HG03103 (cell line): ENCODE measurements around the gene HOXB3.

Experiments
- ATAC-seq: cut with Tn5 transposase; IDR thresholded peaks from one replicate; pipeline ENCODE4 v1.9.1; 2021; ENCODE audit warnings: low read depth; ENCODE audit not compliant: unreplicated experiment

The HOXB3 gene

GRCh38 chr17:48571826-48572417 is 18.1 kb downstream of the HOXB3 start:
- no peak for ATAC-seq

DNA sequence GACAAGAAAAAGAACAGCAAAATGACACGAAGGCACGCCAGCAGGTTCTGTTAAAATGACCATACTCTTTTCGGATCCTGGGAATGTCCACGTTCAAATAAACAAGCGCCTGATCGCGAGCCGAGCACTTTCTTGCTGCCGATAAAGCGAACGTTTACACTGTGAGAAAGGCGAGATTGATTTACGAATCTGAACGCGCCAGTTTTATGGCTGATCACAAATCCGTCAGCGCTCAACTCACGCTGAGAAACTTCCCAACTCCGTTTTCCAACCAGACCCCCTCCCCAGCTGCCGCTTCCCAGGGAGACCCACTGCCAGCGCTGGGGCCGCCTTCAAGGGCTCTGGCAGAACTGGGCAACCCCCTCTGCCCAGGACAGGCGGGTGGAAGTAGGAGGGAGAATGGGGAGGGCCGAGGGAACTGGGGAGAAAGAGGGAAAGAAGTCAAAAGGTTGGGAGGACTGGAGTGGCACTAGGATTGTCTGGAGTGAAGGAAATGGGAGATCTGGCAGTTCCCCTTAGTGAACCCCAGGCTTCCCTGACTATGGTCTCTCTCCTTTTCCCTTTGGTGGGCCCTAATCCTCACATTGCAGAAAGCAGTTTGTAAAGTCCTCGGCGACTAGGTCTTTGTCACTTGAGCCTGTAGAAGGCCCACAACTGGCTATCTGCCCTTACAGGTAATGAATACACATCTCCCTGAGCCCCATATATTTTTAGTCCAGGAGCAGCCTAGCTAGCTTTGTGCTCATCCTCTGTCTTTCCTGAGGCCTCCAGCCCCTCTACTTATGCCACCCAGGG is 18.8 kb downstream of the HOXB3 start:
- ATAC-seq: no peak

- ATAC-seq: no peak
Measured at GRCh38 chr17:48570325-48571023, 19.6 kb downstream of the HOXB3 start.

DNA sequence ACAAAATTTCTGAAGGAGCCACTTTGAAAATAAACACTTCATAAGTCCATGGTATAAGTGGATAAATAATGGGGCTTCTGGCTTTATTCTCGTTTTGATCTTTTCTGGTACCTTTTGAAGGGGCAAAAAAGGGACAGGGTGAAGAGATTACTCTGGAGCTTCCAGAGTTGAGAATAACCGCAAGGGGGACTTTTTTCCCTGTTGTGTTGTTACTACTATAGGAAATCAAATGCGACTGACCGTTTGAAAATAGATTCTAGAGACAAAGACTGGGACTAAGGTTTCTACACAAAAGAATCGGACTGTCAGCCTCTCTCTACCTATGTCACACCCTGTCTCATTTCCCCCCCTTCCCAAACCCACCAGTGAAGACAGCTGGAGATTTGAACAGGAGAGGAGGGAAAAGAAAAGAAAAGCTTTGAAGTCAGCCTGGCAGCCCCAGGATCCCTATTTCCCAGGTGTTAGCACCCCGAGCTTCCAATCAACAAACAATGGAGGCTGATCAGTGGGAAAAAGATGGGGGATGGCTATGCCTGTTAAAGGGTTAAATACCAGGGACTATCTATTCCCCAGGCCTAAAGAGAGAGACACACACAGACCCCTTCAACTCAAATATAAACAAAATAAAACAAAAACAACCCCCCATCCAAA is 20.2 kb downstream of the HOXB3 start:
- no peak for ATAC-seq

- no peak for ATAC-seq
Measured at GRCh38 chr17:48569240-48569582, 20.8 kb downstream of the HOXB3 start.

GRCh38 chr17:48568499-48569239 is 21.4 kb downstream of the HOXB3 start:
- ATAC-seq: no peak

- ATAC-seq: no peak
Measured at GRCh38 chr17:48567646-48568354, 22.2 kb downstream of the HOXB3 start.

DNA sequence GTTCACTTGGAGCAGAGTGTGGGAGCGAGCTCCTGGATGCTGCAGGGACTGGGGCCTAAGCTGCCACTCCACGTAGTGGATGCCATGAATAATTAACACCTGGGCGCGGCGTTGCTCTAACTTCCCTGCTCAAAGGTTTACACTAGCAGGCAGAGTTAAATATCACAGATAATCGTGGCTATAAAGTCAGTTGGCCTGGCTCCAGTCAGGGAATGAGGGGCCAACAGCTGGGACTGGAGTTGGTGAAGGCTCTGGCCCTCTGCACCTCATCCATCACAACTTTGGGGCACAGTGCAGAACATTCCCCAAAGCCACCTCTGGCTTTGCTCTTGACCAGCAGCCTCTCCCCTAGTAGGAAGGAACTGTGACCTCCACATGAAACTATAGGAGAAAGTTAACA is 22.8 kb downstream of the HOXB3 start:
- ATAC-seq: no peak

GRCh38 chr17:48566717-48567116 is 23.3 kb downstream of the HOXB3 start:
- ATAC-seq: no peak

DNA sequence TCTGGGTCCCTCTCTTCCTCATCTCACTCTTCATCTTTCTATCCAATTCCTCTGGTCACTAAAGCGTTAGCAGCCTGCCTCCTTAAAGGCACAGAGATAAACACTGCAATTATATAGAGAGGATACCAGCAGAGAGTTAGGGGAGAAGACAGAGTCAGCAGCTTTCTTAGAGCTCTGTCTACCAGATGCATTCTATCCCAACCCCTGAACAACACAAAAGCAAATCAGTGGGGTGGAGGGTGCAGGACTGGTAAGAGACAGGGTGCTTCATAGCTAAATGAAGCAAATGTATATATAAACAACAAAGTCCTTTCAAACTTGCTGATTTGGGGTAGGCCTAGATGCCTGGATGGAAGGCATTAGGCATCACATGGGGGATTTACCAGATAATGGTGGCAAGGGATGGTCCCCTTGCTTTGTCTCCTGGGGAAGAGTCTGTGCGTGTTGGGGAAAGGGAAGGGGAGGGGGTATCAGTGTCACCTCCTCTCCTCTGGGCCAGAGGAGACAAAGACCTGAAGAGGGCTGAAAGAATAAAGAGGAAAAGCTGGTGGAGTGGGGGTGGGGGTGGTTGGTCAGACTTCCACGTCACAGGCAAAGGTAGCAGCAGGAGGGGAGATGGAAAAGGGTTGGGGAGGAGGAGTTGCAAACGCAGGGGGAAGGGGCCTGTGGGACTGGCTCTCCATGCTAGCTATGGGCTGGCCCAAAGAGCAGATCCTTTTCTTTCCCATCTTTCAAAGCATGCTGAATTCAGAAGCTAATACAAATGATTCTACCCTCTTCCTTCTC is 23.9 kb downstream of the HOXB3 start:
- no peak for ATAC-seq

- ATAC-seq: no peak
Measured at GRCh38 chr17:48565022-48565554, 25.0 kb downstream of the HOXB3 start.

GRCh38 chr17:48564188-48565021 is 25.6 kb downstream of the HOXB3 start:
- no peak for ATAC-seq

DNA sequence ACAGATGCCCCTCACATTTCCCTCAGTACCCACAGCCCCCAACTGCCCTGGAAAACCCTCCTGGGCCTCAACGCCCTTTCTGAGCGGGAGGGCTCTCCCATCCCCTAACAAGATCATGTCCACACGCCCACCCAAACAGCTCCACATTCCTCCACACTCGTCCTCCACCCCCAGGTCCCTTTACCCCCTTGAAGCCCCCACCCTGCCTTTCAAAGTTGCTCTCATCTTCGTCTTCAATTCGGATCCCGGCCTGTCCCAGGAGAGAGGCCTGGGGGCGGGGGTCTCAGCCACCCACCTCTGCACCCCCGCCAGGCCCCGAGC is 26.2 kb downstream of the HOXB3 start:
- no peak for ATAC-seq

DNA sequence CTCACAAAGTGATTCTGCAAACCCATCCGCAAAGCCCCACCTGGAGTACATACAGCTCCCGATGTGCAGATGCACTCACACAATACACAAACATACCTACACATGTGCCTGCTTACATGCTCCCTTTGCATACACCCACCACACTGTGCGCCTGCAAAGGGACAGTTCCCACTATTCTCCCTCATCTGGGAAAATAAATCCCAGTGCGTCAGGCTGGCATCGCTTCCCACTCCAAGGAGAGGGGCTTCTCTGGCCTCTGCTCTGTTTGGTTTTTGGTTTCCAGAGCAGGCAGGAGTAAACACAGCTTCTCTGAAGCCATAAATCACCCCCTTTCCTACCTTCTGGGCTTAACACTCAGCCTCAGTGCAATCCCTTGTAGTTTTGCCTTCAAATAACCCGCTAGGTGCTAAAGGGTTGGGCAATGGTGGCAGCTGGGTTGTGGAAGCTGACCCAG is 26.6 kb downstream of the HOXB3 start:
- no peak for ATAC-seq

GRCh38 chr17:48562934-48563333 is 27.1 kb downstream of the HOXB3 start:
- no peak for ATAC-seq

DNA sequence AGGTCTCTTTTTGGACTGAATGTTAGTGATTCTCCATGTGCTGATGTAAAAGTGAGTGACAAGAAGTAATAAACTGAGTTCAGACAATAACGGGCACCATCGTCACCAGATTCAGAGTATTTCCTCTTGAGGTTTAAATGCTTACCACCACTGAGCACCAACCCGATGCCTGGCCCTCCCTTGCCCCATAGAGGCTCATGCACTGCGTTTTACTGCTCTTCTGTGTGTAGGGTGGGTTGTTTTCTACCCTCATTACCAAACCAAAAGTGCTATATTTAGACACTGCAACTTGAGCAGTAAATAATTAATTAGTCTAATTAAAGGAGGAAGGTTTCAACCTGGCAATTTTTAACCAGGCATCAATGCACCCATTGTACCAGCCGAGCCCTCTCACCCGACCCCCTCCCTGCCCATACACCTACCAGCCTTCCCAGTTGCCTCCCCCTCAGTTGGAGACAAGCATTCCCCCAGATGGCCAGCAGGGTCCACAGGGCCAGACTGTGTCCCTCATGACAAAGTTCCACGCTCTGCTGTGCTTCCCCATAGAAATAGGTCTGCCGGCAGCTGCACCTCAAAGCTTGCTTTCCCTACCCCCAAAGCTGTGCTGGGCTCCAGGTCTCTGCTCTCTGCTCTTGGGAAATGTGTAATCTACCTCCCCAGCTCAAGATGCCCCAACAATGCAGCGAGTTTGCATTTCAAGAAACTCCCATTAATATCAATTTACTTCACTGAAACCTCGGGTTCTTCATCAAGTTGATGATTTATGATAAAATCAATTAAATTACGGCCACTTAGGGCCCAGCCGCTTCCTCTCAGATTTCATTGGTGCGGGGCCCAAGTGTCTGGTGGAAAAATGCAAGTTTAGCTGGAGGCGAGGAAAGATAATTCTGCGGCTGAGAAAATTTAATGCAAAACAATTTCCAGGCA is 27.9 kb downstream of the HOXB3 start:
- no peak for ATAC-seq
